RWPE2 (cell line): ENCODE measurements around the gene FBXO44.

Experiments used
- ATAC-seq: fragments of 200-7000 bp; cut with Tn5 transposase; 3 replicates; pipeline ENCODE4 v1.9.1; 2021; ENCODE audit warnings: low read depth
- DNase-seq: peaks from one replicate; pipeline ENCODE4 v3.0.0-alpha.2; 2020; ENCODE audit warnings: low spot score
- H3K27ac ChIP-seq: fragments of 450-650 bp; 2 replicates; pipeline ENCODE4 v1.5.1; 2017; ENCODE audit warnings: mild to moderate bottlenecking; ENCODE audit not compliant: poor library complexity, severe bottlenecking
- H3K27me3 ChIP-seq: fragments of 250-450 bp; sonication (Bioruptor Pico); 2 replicates; pipeline ENCODE4 v1.5.1; 2021; ENCODE audit warnings: mild to moderate bottlenecking, moderate library complexity; ENCODE audit not compliant: insufficient read depth, poor library complexity, severe bottlenecking
- H3K36me3 ChIP-seq: fragments of 250-450 bp; sonication (Bioruptor Pico); 2 replicates; pipeline ENCODE4 v1.5.1; 2020; ENCODE audit warnings: low read depth, mild to moderate bottlenecking, moderate library complexity
- H3K4me1 ChIP-seq: fragments of 250-450 bp; sonication (Bioruptor Pico); 2 replicates; pipeline ENCODE4 v1.5.1; 2021; ENCODE audit warnings: mild to moderate bottlenecking, moderate library complexity; ENCODE audit not compliant: insufficient read depth, poor library complexity, severe bottlenecking
- H3K4me3 ChIP-seq: fragments of 250-450 bp; sonication (Bioruptor Pico); 2 replicates; pipeline ENCODE4 v1.5.1; 2021; ENCODE audit warnings: mild to moderate bottlenecking, moderate library complexity; ENCODE audit not compliant: severe bottlenecking
- H3K9me3 ChIP-seq: fragments of 250-450 bp; sonication (Bioruptor Pico); 2 replicates; pipeline ENCODE4 v1.5.1; 2021; ENCODE audit warnings: mild to moderate bottlenecking, moderate library complexity; ENCODE audit not compliant: severe bottlenecking
- CTCF ChIP-seq: fragments of 450-650 bp; IDR thresholded peaks from one replicate; pipeline ENCODE4 v1.5.1; 2017; ENCODE audit warnings: mild to moderate bottlenecking, moderate library complexity; ENCODE audit not compliant: poor library complexity, severe bottlenecking

The FBXO44 gene

GRCh38 chr1:11650331-11650991, 4.2 kb upstream of the FBXO44 start:
- H3K27me3 ChIP-seq, result no peaks in the 10 kb centered on the region
- no peaks in the 10 kb centered on the region for H3K9me3 ChIP-seq
- H3K36me3 ChIP-seq, result peaks cover 9% of the 10 kb centered on the region; the same call in 1 of the 2 replicates
- no peak for ATAC-seq
- H3K4me3 ChIP-seq, result no peak overlapping the region
- no peak for DNase-seq
- H3K4me1 ChIP-seq, result no peaks in the 10 kb centered on the region
- no peak for TF ChIP-seq CTCF
- no peak overlapping the region for H3K27ac ChIP-seq

DNA sequence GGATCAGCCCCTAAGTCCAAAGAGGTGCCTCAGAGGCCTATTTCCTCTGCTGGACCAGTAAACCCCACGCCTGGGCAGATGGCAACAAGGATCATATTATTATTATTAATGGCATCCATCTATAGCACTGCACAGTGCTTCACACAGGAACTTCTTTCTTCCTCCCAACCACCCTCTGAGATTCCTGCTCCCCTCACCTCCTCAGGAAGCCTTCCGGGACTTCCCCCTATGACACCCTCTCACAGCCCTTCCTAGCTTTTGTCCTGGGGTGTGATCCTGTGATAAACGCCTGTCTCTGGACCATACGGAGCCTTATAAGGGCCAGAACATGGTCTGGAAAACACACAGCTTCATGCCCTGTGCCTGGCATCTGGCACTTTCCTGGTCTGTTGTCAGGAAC, 3.7 kb upstream of the FBXO44 start:
- no peak for ATAC-seq
- H3K27ac ChIP-seq, result no peak overlapping the region
- TF ChIP-seq CTCF, result no peak

DNA sequence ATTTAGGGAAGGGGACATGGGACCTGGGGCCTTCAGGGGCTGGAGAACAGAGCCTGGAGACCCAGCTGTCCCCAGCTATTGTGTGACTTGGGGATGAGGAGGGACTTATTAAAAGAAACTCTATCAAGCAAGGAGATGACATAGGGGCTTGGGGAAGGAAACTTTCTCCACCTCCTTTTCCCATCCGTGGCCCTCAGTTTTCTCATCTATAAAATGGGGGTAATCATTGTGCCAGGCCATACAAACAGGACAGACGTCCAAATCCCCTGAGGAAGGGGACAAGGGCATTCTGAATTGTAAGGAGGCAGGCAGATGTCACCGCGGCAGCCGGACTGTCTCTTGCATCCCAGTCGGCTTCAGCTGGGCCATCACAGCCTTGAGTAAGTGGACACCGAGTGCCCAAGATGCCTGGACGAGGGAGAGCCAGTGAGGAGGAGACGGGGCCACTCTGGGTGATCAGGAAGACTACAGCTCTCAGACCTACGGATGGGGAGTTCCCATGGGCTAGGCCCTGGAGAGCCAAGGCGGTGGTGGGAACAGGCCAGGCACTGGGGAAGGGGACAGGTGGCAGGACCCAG, 2.4 kb upstream of the FBXO44 start:
- H3K4me1 ChIP-seq, result no peaks in the 10 kb centered on the region

More for the DNA sequence above, 3.7 kb upstream of the FBXO44 start:
- DNase-seq, result no peak
- H3K4me1 ChIP-seq, result no peaks in the 10 kb centered on the region
- H3K9me3 ChIP-seq, result no peaks in the 10 kb centered on the region
- no peaks in the 10 kb centered on the region for H3K27me3 ChIP-seq
- H3K36me3 ChIP-seq, result peaks cover 11% of the 10 kb centered on the region; the same call in 1 of the 2 replicates
- no peak overlapping the region for H3K4me3 ChIP-seq

DNA sequence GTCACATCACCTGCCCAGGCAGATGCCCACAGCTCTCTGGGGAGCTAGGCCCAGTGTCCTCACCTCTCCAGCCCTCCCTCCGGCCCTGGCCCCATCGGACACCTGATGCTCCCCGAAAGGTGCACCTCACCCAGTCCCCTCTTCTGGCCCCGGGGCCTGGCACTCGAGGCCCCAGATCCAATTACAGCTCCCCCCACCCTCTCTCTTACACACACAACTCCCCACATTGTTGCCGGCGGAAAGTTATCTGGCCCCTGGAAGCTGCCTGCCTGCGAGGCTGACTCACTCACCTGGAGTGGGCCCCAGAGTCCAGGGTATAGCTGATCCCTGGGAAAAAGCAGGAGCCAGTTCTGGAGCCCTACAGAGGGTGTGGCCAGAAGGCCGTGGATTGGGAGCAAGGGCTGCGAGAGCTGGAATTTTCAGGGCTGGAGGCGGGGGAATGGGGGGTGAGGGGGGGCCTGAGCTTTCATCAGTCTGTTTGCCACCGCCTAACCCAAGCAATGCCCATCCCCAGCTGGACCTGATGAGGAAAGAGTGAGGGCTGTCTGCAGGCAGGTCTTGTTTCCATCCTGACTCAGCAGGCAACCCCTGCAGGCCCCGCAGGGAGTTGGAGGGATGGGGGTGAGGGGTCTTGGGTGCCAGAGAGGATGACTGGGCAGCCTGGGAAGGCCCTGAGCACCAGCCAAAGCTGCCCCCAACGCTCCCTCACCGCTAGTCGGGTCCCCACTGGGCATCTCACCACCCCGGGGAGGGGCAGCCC, 1.4 kb upstream of the FBXO44 start:
- peak; percentile 93 for DNase-seq
- peaks cover 27% of the 10 kb centered on the region for H3K36me3 ChIP-seq
- H3K27ac ChIP-seq, result peak overlapping the region; percentile 81
- H3K4me3 ChIP-seq, result peak overlapping the region; percentile 47
- H3K9me3 ChIP-seq, result no peaks in the 10 kb centered on the region
- TF ChIP-seq CTCF, result peak; percentile 19
- H3K4me1 ChIP-seq, result no peaks in the 10 kb centered on the region
- peak; percentile 89 for ATAC-seq
- no peaks in the 10 kb centered on the region for H3K27me3 ChIP-seq

More for the DNA sequence above, 2.4 kb upstream of the FBXO44 start:
- DNase-seq, result no peak
- no peak for TF ChIP-seq CTCF
- ATAC-seq, result no peak
- H3K27me3 ChIP-seq, result no peaks in the 10 kb centered on the region
- H3K36me3 ChIP-seq, result peaks cover 23% of the 10 kb centered on the region
- H3K4me3 ChIP-seq, result no peak overlapping the region
- no peaks in the 10 kb centered on the region for H3K9me3 ChIP-seq
- peak overlapping the region; percentile 81 for H3K27ac ChIP-seq
